GM21737 (cell line): ENCODE measurements around the gene LCP2.
"Not testable (repeated sequence)": the region's sequence is repeated elsewhere in the genome, so short reads cannot be mapped to it uniquely, and the experiment has no call there.

ENCODE experiments used
- ATAC-seq: cut with Tn5 transposase; IDR thresholded peaks from one replicate; pipeline ENCODE4 v1.9.1; 2021; ENCODE audit warnings: mild to moderate bottlenecking, moderate library complexity; ENCODE audit not compliant: unreplicated experiment

Gene LCP2

DNA sequence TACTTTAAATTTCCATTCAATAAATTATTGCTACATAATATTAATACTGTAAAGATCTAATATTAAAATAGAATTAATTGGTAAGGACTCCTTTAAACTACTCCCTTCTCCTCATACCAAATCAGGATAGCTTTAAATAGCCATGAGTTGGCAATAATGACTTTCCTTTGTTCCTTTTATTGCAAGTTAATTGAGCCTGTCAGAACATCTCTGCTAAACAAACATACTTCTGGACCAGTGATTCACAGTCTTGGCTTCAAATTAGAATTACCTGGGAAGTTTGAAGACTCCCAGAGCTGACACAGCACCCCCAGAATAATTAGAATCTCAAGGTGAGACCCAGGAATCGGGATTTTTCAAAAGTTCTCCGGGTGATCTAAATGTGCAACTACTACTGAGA is 46.1 kb downstream of the LCP2 start:
- no peak for ATAC-seq

DNA sequence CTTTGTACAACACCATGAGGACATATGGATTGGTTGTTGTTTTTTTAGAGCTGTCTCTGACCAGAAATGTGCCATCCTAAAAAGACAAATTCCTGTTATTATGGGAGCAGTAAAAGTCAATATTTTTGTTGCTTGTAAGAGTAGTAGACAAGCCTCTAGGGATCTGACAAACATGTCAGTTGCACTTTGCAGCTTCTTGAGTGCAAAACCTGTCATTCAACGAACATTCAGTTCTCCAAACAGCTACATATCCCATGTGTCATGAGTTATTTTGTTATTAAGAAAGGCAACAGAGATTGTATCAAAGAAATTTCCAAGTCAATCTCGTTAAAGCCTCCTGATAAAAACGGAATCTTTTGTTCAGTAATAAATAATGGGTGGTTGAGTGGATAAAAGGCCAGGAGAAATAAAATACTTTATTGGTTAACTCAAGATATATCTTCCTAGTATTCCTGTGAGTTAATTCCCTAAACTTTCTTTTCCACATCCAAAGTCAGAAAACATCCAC is 46.7 kb downstream of the LCP2 start:
- no peak for ATAC-seq

DNA sequence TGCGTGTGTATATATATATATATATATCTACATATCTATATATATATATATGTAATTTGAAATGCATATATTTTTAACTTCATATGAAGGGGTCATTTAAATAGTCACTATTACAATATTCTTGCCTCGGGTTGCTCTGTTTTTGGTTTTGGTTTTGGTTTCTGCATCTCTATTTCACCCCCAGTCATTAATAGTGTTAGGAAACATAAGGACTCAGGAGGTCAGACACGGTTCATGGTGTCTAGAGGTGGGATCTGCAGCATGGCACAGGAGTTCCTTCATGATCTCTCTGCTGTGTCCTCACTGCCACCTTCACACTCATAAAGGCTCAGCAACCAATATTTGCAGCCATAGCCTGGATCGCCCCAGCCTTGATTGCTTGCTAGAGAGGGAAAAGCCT is 48.2 kb downstream of the LCP2 start:
- ATAC-seq: no peak

DNA sequence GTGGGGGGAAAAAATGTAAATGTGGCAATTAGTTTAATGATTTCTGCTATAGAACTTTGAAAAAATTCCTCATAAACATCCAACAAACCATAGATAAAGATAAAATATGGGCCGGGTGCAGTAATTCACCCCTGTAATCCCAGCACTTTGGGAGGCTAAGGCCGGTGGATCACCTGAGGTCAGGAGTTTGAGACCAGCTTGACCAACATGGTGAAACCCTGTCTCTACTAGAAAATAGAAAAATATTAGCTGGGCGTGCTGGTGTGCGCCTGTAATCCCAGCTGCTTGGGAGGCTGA is 48.7 kb downstream of the LCP2 start:
- not testable (repeated sequence) for ATAC-seq

DNA sequence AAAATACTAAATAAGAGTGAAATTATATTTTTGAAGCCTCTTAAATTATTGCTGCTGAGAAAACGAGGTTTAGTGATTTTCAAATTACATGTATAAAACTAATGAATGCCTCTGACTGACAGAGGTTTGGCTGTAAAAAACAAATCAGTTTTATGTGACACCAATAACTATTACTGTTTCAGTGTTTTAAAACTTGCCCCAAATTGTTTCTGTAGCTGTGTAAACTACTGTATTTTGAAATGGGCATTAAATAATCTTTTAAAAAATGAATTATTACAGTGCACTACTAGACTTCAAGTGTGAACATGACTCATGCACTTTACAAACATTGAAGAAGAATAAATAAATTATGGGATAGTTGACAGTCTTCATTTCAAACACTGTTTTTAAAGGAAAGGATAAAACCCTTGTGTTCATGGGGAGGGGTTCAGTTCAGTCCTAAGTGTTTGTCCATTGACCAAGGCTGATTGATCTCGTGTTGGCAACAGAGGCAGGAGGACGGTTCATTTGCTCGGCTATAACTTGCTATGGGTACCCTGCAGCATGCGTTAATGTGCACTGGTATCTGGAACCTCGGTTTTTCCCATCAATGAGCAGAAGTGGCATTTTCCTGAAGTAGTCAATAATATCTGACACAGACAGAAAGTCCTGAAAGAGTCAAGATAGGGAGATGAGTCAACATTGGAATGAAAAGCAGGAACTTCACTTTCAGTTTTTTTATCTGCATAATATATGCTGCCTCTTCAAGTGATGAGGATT is 49.2 kb downstream of the LCP2 start:
- ATAC-seq: no peak

GRCh38 chr5:170247363-170247762 is 50.2 kb downstream of the LCP2 start:
- no peak for ATAC-seq

DNA sequence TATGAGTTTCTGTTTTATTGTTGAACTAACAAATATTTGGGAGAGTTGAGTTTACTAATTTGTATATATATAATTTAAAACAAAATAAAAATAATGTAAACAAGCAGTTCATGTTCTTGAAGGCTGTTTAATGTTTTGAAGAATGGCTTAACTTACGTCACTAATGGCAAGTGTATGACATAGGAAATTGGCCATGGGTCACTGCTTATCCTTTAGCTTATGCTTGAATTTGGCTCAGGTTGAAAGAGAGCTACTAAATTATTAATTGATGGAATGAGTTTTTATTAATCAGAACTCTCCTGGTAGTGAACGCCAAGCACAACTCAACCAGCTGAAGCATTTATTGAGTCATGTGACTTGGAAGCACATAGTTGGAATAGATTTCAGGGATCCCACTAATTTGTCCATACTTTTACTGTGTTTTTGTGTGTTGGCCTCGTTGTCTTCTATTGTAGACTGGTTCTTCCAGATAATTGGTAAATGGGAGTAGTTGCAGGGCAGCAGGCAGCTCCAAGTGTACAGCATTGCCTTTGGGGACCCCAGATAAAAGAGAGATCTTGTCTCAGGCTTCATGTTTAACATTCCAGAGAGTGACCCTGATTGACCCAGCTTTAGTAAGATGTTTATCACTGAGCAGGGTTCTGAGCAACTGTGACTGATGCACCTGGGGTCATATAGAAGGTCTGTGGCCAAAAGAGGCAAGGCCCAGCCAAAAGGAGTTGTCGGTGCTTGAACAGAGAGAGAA is 51.3 kb downstream of the LCP2 start:
- ATAC-seq: no peak

DNA sequence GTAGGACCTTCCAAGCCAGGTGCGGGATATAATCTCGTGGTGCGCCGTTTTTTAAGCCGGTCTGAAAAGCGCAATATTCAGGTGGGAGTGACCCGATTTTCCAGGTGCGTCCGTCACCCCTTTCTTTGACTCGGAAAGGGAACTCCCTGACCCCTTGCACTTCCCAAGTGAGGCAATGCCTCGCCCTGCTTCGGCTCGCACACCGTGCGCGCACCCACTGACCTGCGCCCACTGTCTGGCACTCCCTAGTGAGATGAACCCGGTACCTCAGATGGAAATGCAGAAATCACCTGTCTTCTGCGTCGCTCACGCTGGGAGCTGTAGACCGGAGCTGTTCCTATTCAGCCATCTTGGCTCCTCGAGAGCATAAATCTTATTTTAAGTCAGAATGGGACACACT is 52.1 kb downstream of the LCP2 start:
- ATAC-seq: not testable (repeated sequence)

- ATAC-seq: no peak
These were observed 59.0 kb downstream of the LCP2 start for GRCh38 chr5:170238456-170239196.

DNA sequence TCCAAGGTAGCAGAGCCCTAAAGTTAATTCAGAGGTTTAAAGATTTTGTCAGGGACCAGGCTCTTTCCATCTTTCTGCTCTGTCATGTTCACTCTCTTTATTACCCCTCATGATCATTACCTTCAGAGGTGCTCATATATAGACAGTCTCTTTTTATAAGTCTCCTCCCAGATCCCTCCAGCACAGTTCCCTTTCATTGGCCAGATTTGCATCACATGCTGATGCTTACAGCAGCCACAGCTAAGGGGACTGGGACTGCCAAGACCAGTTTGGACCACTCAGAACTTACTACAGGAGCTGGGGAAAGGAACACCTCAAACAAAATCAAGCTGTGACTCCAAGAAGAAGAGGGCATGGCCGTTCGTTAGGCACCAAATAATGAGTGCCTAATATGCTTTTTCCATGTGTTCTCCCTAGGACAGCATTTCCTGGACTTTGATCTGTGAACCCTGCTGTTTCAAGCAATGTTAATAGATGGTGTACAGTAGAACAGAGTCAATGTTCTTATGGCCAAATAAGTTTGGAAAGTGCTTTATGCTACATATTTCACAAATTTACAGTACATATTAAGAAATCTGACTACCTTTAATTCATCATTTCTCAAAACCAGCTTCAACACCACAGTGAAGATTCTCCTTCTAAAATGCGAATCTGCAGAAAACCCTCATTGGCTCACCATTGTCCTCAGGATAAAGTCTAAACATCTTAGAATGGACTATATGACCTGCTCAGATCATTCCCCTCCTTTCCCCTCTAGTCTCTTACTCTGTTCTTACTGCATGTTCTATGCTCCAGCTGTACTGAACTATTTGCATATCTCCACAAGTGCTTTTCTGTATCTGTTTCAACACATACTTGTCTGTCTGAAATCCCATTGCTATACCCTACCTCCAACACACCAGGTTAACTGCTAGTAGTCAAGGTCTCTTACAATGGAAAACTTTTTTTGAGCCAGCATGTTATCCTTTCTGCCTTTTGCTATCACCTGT is 61.4 kb downstream of the LCP2 start:
- no peak for ATAC-seq

DNA sequence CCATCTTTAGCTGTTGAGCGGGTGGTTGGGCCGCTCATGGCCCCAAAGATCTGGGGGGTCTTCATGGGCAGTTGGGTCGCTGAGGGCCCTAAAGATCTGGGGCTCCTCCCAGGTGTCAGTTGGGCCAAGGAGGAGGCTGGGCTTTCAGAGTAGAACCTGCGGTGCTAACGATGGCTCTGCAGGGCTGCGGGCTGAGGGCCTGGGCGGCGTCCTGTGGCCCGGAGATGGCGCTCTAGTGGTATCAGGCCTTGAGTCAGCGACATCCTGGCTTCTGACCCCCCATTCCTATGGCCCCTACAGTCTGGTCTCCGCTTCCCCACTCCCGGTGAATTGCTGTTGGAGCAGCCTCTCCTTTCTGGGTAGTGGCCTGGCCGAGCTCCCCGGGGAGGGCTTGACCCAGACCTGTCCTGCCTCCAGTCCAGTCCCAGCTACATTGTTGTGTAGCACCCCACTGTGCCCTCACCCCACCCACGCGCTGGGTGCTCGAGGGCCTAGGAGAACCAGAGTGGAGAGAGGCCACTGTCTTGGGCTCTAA is 64.2 kb downstream of the LCP2 start:
- no peak for ATAC-seq

- no peak for ATAC-seq
These were observed 64.8 kb downstream of the LCP2 start, which contains the start of gene C5orf58 for GRCh38 chr5:170232786-170233185. TSS of gene C5orf58 (plus strand) at chr5:170232985. CDS start at chr5:170234977, 1,992 bp downstream.

- no peak for ATAC-seq
These were observed 68.7 kb downstream of the LCP2 start for GRCh38 chr5:170228762-170229435.

DNA sequence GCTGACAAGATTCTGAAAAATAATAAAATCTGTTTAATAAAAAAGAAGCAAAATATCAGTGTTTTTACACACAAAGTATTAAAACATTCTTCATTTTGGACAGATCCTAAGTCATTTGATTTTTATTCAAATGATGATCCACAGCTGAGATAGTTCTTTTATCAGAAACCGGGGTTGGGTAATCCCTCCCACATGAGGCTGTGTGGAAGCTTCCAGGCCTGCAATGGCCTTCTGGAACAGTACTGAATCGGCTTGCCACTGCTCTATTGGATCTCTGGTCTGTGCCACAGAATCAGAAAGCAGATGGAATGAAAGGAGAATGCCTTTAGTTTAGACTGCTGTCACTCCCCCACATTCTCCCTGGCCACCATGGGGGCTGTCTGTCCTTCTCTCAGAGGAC is 70.9 kb downstream of the LCP2 start:
- ATAC-seq: no peak

DNA sequence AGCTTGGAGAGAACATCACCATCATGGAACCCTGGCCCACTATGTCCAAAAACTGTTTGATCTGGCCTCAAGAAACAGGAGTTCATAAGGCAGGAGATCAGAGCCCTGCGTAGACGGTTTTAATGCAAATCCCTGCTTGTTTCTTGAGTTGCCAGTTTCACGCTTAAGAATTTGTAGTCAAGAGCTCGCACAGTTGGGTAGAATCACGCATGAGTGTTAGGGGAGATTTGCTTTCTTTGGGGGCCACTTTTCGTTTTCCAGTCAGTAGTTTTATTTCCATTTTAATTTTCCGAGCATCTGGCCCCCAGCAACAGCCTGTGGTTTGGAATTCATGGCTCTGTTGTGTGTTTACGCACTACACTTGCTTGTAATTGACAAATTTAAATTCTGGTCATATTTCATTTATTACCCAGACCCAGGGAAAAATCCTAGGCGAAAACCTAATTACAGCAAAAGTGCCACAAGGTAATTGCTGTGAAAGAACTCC is 71.4 kb downstream of the LCP2 start:
- ATAC-seq: no peak

- no peak for ATAC-seq
These were observed 72.0 kb downstream of the LCP2 start for GRCh38 chr5:170225326-170226128.

- no peak for ATAC-seq
These were observed 73.7 kb downstream of the LCP2 start for GRCh38 chr5:170223906-170224305.

GRCh38 chr5:170223360-170223759 is 74.2 kb downstream of the LCP2 start:
- ATAC-seq: no peak

GRCh38 chr5:170221327-170221741 is 76.2 kb downstream of the LCP2 start:
- ATAC-seq: no peak
